AML-193 (cell line): ENCODE data around the gene CTDP1.
"Not testable (repeated sequence)": the region's sequence is repeated elsewhere in the genome, so short reads cannot be mapped to it uniquely, and the experiment has no call there.

ENCODE experiments used
- DNase-seq, 2 experiments: peaks; one replicate each; lab custom pipeline; 2025; lab: John Stamatoyannopoulos, UW

CTDP1 gene

DNA sequence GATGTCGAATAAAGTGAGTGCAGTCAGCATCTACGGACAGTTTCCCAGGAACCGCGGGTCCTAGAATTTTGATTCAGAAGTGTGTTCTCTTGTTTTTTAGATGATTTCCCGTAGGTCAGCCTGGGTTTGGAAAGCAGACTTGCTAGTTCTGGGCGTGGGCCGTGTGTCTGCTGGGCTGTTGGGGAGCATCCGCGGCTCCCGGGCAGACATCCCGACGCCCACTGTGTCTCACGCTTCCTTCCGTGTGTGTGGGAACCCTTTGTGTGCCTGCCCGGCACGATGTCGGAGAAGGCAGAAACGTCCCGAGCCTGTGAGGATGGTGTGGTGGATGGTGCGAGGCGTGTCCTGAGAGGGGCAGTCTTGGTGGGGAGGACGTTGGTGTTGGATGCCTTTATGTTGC, 18.4 kb downstream of the CTDP1 start:
- DNase-seq = no peak

DNA sequence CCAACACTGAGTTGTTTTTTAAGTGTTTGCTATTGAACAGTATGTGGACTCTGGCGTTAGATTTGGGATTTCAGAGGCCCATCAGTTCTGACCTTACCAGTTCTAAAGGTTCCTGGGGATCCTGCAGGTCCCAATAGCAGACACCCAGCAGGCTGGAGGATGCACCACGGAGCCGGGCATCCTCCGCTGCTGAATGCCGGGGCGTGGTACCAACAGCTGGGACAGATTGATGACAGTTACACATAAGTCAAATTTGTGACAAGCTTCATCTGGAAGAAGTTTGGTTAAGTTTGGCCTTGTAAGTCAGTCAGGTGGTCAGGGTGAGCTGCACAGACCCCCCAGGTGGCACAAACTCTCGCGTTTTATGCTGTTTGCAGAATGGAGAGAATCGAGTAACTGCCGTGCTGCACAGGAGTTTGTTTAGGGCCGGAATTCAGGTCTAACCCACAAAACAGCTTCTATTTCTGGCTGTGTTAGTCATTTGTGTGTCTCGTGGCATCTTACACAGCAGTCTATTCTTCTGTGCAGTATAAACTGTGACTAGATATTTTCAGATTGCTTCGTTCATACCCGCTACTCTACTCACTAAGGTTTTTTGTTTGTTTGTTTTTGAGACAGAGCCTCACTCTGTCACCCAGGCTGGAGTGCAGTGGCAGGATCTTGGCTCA, 19.2 kb downstream of the CTDP1 start:
- no peak for DNase-seq

DNA sequence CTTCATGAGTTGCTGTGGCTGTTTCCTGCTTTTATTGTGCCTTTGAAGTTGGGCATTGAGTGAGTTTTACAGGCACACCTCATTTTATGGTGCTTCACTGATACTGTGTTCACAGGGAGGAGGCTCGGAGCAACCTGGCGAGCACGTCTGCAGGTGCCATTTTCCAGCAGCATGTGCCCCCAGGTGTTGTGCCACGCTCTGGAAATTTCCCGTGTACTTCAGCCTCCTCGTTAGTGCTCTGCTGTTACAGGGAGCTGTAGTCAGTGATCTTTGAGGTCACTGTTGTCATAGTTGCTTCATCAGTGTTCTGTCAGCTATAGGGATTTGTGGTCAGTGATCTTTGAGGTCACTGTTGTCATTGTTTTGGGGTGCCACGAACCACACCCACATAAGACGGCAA, 20.1 kb downstream of the CTDP1 start:
- no peak for DNase-seq

DNA sequence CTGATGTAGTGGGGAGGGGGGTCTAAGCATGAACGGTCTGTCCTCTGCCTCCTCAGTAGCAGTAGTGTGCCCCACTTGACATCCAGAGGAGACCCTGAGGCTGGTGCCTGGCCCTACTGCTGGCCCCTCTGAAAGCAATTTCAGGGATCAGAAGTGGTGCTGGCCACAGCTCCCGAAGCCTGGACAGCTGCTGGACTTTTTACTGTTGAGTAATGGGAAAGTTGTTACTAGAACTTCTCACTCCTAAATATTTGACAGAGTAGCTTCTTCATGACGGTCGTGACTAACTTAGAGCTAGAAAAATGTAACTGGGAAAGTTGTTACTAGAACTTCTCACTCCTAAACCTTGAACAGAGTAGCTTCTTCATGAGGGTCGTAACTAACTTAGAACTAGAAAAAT, 23.3 kb downstream of the CTDP1 start:
- no peak for DNase-seq

DNA sequence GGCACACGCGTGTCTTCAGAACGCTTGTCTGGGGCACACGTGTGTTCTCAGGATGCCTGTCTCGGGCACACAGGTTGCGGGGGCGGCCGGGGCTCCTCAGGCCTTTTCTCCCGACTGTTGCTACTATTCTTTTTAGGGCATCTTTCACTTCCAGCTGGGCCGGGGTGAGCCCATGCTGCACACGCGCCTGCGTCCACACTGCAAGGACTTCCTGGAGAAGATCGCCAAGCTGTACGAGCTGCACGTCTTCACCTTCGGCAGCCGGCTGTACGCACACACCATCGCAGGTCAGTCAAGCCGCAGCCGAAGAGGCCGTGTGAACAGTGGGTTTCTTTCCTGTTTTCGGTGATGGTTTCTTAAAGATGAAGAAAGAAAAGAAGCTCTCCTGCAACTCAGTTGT, 25.0 kb downstream of the CTDP1 start:
- DNase-seq = no peak

DNA sequence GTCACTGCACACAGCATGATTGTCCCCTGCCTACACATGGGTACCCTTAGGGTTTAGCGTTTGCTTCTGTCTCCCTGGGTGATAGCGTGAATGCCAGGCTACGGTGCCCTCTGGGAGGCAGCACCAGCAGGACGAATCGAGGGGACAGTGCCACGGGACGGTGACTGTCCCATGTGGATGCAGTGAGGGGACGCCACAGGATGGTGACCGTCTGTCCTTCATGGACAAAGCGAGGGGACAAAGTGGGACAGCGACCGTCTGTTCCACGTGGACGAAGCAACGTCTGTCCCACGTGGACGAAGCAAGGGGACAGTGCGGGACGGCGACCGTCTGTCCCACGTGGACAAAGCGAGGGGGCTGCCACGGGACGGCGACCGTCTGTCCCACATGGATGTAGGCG, 25.7 kb downstream of the CTDP1 start:
- DNase-seq = no peak

DNA sequence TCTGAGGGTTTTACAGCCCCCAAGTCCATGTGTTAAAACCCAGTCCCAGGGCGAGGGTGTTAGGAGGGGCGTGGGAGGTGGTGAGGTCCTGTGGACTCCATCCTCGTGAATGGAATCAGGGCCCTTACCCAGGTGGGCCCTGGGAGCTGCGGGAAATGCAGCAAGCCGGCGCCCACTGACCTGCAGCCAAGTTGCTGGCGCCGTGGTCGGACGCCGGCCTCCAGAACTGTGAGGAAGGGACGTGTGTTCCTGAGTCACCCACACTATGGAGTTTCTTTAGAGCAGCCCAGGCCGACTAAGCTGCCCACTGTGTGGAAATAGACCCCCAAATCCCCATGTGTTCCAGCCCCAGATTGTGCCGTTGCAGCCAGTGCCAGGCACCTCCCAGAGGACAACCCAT, 26.4 kb downstream of the CTDP1 start:
- no peak for DNase-seq

DNA sequence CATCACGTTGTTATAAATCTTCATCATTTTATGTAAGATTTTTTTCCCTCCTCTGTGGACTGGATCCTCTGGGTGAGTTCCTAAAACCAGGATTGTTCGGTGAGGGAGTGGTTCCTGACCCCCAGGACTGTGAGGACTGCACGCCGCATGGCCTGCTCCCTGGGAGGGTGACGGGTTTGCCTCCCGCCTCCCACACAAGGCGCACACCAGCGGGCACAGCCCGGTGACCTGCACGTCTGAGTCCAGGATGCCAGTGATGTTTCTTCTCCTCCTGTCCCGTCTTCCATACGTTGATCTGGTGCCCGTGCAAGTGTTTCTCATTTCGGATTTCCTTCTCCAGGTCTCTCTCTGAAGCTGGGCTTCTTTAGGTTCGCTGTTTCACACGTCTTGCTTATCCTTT, 27.1 kb downstream of the CTDP1 start:
- no peak for DNase-seq

DNA sequence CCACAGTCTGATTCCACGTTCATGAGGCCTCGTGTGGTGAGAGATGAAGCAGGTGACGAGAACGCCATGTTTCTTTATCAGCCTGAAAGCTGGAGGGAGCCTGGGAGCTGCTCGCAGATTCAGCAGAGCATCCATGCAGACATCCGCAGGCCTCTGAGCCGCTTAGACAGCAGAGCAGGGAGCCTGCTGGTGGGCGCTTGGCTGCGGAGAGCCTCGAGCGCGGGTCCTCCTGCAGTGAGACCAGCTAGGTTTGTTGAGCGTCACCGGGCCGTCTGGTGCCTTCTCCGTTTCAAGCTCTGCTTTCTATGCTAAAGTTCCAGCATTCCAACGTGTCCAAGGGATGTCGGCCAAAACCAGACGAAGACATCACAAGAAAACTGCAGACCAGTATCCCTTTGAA, 27.6 kb downstream of the CTDP1 start:
- no peak for DNase-seq

DNA sequence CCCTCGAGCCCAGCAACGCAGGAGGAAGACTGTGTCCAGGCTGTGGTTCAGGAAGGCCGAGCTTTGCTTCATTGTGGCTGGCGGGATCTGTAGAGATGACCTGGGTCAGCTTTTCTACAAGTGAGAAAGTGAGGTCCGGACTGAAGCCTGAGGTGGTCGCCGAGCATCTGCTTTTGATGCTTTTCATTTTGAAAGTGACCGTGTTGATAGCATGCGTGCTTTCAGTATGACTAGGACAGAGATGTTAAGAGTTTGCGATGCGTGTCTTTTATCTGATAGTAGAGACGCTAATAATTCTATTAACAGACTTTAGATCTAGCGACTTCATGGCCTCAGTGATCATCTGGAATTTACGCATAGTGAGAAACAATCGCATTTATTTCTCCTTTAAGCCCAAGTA, 28.1 kb downstream of the CTDP1 start:
- no peak for DNase-seq

DNA sequence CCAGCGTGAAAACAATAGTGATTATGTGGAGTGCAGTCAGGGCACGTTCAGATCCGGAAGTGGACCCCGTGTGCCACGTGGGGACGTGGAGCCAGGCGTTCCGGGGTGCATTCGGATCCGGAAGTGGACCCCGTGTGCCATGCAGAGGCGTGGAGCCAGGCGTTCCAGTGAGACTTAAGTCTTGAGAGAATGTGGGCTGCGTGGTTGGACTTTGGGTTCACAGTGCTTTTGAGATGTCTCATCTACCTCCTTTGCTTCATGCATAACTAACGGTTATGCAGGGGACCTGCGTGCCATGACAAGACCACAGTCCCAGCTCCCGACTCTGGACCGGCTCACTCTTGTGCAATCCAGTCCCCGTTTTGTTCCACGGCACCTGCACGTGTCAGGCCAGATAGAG, 28.8 kb downstream of the CTDP1 start:
- no peak for DNase-seq

DNA sequence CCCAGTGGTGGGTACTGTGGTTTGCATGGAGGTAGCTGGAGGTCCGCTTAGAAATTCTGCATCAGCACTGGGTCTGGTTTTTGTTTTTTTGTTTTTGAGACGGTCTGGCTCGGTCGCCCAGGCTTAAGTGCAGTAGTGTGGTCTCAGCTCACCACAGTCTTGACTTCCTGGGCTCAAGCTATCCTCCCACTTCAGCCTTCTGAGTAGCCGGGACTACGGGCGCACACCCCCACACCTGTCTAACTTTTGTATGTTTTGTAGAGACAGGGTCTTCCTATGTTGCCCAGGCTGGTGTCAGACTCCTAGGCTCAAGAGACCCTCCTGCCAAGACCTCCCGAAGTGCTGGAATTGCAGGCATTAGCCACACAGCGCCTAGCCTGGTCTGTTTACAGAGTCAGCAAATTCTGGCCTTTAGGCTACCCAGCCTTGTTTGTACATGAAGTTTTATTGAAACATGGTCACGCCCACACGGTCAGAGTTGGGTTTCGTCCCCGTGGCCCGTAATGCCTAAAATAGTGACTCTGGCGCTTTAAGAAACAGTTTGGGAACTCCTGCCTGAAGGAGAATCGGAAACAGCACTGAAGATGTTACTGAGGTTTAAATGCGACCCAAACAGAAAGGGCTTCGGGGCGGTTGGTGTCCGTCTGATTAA, 32.7 kb downstream of the CTDP1 start:
- no peak for DNase-seq

DNA sequence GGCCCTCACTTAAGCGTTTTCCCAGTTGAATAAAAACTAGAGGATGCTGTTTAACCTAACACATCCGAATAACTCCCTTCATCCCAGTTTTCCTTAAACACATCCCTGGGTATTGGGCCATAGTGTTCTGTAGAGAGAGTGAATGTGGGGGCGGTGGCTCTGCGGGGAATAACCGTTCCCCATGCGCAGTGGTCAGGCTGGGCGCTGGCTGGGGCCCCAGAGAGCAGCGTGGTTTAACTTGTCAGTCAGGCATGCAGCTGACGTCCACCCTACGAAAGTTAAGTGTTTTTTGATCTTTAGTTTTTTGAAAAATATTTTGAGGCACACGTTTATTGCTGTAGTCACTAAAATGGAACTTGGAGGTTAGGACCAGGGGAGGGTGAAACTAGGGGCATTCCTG, 33.7 kb downstream of the CTDP1 start:
- DNase-seq = no peak

DNA sequence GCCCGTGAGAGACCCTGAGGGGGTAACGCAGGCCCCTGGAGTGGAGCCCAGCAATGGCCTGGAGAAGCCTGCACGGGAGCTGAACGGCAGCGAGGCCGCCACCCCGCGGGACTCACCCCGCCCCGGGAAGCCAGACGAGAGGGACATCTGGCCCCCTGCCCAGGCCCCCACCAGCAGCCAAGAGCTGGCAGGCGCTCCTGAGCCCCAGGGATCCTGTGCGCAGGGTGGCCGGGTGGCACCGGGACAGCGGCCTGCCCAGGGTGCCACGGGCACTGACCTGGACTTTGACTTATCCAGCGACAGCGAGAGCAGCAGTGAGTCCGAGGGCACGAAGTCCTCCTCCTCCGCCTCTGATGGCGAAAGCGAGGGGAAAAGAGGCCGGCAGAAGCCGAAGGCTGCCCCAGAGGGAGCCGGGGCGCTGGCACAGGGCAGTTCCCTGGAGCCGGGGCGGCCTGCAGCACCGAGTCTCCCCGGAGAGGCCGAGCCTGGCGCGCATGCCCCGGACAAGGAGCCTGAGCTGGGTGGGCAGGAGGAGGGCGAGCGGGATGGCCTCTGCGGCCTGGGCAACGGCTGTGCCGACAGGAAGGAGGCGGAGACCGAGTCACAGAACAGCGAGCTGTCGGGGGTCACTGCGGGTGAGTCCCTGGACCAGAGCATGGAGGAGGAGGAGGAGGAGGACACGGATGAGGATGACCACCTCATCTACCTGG, 35.1 kb downstream of the CTDP1 start:
- DNase-seq = no peak

DNA sequence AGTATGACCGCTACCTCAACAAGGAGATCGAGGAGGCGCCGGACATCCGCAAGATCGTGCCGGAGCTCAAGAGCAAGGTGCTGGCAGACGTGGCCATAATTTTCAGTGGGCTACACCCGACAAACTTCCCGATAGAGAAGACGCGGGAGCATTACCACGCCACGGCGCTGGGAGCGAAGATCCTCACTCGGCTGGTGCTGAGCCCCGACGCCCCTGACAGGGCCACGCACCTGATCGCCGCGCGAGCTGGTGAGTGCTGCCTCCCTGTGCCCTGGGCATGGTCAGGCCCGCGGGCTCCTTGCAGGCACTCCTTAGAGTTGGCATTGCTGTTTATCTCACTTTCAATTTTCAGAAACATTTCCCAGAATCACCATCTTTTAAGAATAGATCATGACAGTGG, 35.7 kb downstream of the CTDP1 start:
- DNase-seq = no peak

DNA sequence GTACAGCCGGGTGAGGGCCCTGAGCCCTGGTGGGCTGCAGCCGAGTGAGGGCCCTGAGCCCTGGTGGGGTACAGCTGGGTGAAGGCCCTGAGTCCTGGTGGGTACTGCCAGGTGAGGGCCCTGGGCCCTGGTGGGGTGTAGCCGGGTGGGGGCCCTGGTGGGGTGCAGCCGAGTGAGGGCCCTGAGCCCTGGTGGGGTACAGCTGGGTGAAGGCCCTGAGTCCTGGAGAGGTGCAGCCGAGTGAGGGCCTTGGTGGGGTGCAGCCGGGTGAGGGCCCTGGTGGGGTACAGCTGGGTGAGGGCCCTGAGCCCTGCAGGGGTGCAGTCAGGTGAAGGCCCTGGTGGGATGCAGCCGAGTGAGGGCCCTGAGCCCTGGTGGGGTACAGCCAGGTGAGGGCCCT, 37.5 kb downstream of the CTDP1 start:
- no peak for DNase-seq

DNA sequence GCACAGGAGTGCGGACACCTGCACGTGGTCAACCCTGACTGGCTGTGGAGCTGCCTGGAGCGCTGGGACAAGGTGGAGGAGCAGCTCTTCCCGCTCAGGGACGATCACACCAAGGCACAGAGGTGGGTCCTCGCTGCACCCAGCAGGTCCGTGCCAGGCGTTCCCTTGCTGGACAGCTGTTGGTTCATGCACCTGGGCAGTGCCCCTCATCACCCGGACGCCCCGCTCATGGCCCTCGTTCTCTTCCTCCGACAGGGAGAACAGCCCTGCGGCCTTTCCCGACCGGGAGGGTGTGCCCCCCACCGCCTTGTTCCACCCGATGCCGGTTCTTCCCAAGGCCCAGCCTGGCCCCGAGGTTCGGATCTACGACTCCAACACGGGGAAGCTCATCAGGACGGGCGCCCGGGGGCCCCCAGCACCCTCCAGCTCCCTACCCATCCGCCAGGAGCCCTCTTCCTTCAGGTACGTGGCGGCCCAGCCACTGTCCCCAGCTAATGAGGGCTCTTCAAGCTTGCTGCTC, 38.0 kb downstream of the CTDP1 start:
- DNase-seq = no peak

DNA sequence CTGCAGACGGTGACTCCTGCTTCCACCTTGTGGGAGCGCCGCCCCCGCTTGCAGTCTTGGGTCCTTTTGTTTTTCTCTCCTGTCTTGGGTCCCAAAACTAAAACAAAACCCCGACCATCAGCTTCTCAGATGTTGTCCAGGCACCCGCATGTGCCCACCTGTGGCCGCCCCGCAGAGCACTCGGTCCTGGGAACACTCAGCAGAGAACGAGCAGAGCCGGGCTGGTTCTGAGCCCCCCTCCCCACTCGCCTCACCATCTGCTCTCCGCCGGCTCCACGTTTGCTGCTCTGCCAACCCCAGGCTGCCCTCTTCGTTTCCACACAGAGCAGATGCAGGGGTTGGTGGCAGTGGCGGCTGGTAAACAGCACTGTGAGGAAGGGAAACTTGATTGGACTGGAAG, 38.5 kb downstream of the CTDP1 start:
- DNase-seq = no peak

DNA sequence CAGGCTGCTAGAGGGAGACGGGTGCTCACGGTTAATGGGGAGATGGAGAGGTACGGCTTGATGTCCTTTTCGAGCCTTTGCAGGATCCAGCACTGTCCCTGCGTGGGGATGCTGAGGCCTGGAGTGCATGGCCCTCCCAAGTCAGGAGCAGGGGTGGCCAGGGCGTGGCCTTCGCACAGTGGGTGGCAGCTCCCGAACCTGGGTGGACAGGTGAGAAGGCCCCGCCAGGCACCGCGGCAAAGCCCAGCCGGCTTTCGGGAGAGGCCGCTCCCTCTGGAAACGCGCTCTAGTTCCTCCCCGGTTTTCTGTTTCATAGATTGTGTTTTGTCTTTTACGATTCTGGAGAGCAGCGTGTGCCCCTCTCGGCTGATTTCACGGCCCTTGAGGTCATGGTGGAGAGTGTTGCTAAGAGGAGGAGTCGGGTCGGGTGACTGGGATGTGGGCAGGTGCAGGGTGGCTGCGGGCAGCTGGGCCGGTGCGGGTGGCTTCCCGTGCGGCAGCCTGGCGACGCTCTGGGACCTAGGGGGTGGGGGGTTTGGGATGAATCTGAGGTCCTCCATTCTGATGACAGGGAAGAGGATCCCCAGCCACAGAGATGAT, 39.4 kb downstream of the CTDP1 start:
- DNase-seq = no peak

DNA sequence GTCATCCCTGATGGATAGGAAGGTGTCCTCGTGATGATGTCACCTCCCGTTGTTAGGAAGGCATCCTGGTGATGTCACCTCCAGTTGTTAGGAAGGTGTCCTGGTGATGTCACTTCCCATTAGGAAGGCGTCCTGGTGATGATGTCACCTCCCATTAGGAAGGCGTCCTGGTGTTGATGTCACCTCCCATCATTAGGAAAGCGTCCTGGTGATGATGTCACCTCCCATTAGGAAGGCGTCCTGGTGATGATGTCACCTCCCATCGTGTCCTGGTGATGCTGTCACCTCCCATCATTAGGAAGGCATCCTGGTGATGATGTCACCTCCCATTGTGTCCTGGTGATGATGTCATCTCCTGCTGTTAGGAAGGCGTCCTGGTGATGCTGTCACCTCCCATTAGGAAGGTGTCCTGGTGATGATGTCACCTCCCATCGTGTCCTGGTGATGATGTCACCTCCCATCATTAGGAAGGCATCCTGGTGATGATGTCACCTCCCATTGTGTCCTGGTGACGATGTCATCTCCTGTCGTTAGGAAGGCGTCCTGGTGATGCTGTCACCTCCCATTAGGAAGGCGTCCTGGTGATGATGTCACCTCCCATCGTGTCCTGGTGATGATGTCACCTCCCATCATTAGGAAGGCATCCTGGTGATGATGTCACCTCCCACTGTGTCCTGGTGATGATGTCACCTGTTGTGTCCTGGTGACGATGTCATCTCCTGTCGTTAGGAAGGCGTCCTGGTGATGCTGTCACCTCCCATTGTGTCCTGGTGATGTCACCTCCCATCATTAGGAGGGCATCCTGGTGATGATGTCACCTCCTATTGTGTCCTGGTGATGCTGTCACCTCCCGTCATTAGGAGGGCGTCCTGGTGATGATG, 40.1 kb downstream of the CTDP1 start:
- not testable (repeated sequence) for DNase-seq

DNA sequence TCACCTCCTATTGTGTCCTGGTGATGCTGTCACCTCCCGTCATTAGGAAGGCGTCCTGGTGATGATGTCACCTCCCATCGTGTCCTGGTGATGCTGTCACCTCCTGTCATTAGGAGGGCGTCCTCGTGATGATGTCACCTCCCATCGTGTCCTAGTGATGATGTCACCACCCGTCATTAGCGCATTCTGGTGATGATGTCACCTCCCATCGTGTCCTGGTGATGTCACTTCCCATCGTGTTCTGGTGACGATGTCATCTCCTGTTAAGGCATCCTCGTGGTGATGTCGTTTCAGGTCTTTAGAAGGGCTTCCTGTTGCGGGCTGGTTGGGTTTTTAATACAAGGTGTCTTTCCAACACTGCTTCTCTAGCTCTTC, 40.7 kb downstream of the CTDP1 start:
- DNase-seq = no peak

DNA sequence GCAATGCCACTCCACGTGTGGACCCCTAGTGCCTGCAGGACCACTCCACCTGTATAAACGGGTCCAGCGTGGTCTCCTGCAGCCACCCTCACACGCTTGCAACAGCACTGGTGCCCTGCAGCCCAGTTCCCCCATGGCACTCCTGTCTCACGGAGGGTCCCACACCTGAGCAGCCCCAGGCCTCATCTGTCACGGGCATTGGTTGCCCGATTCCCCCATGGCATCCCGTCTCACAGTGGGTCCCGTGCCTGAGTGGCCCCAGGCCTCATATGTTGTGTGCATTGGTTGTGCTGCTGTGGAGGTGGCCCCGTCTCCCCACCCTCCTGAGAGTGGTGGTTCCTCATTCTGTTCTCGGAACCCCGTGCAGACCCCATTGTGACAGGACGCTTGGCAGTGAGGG, 43.4 kb downstream of the CTDP1 start:
- no peak for DNase-seq
